ENCODE measurements around the gene PALMD. TPM values are rescaled to one million over a fixed set of nuclear protein-coding genes. Genes with fewer than 3 reads are reported as not detected.

Gene PALMD
- total and polyA plus RNA-seq, 3 donors from 2014 or later: 12.9 to 23.5 (median 14.1) TPM

GRCh38 chr1:99704356-99704816 is 58.5 kb downstream of the PALMD start:
- TF ChIP-seq POLR2A (IDR thresholded peaks at IDR 0.05): no peak
- no peak for TF ChIP-seq CTCF (IDR thresholded peaks at IDR 0.05)
- Histone ChIP-seq H3K27ac (no peak overlapping the region), H3K4me1 (peaks cover 7% of the 10 kb centered on the region), H3K4me3 (peak overlapping the region in 1 of 2 donors; percentile 41), H3K9me3 (no peaks in the 10 kb centered on the region), H3K27me3 (no peaks in the 10 kb centered on the region), H3K36me3 (ENCODE audit: low read depth, missing control alignments) (no peaks in the 10 kb centered on the region)
- DNase-seq: peak; percentile 23
- WGBS, 2 donors: 57 to 71% methylated on average over 15 to 17 of the region's 17 CpGs
- intact Hi-C loops (cut with DNase I; ENCODE audit: low total_unique reads): no loop called here

DNA sequence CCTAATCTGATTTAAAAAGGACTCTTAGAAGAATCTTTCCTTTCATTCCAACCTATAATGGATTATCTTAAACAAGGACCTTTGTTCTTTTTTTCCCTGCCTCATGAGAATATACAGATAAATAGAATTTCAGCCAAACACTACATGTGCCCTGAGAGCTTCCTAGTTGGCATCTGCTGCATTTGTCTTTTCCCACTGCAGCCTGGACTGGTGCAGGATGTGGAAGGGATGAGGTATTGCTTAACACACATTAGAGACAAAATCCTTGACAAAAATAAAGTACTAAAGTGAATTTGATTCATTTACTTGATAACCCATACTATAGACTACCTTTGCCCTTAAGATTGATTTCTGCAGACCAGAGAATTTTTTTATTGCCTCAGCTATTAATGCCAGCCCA is 59.5 kb downstream of the PALMD start:
- H3K9me3 ChIP-seq: no peaks in the 10 kb centered on the region
- no peak for DNase-seq
- H3K4me1 ChIP-seq: peaks cover 7% of the 10 kb centered on the region
- no peaks in the 10 kb centered on the region for H3K36me3 ChIP-seq (ENCODE audit: low read depth, missing control alignments)
- intact Hi-C loops (cut with DNase I; ENCODE audit: low total_unique reads): no loop called here
- H3K27ac ChIP-seq: no peak overlapping the region
- TF ChIP-seq POLR2A (IDR thresholded peaks at IDR 0.05) (no peak), CTCF (IDR thresholded peaks at IDR 0.05) (no peak)
- H3K27me3 ChIP-seq: no peaks in the 10 kb centered on the region
- no peak overlapping the region for H3K4me3 ChIP-seq

- intact Hi-C loops (cut with DNase I; ENCODE audit: low total_unique reads): no loop called here
- no peak overlapping the region for H3K27ac ChIP-seq
- DNase-seq: peak; percentile 92
- H3K9me3 ChIP-seq: no peaks in the 10 kb centered on the region
- peak; percentile 78 to 93 (median 92) for TF ChIP-seq CTCF (IDR thresholded peaks at IDR 0.05)
- TF ChIP-seq POLR2A (IDR thresholded peaks at IDR 0.05): no peak
- no peaks in the 10 kb centered on the region for H3K27me3 ChIP-seq
- 15 to 18% methylated on average over 4 of the region's 4 CpGs for WGBS, 2 donors
- H3K36me3 ChIP-seq (ENCODE audit: low read depth, missing control alignments): no peaks in the 10 kb centered on the region
- H3K4me3 ChIP-seq: no peak overlapping the region
- H3K4me1 ChIP-seq: peaks cover 7% of the 10 kb centered on the region
Observed at GRCh38 chr1:99707535-99708142, 61.7 kb downstream of the PALMD start.

DNA sequence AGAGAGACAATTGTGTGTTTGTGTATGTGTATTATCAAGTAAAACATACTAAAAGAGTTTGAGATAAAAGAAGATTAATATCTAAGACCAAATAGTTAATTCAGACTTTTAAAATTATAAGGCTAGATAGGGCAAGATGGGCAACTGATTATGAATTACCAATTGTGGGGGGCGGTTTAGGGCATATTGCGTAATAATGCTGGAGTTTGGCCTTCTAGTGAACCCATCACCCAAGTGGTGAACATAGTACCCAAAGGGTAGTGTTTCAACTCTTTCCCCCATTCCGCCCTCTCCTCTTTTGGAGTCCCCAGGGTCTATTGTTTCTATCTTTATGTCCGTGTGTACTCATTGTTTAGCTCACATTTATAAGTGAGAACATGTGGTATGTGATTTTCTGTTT is 65.1 kb downstream of the PALMD start:
- H3K4me3 ChIP-seq: no peak overlapping the region
- H3K27ac ChIP-seq: no peak overlapping the region
- no peaks in the 10 kb centered on the region for H3K27me3 ChIP-seq
- WGBS, 2 donors: 96% methylated on average over 4 of the region's 4 CpGs
- no peak for DNase-seq
- H3K36me3 ChIP-seq (ENCODE audit: low read depth, missing control alignments): no peaks in the 10 kb centered on the region
- intact Hi-C loops (cut with DNase I; ENCODE audit: low total_unique reads): no loop called here
- no peaks in the 10 kb centered on the region for H3K4me1 ChIP-seq
- no peaks in the 10 kb centered on the region for H3K9me3 ChIP-seq
- TF ChIP-seq POLR2A (IDR thresholded peaks at IDR 0.05) (no peak), CTCF (IDR thresholded peaks at IDR 0.05) (no peak)

DNA sequence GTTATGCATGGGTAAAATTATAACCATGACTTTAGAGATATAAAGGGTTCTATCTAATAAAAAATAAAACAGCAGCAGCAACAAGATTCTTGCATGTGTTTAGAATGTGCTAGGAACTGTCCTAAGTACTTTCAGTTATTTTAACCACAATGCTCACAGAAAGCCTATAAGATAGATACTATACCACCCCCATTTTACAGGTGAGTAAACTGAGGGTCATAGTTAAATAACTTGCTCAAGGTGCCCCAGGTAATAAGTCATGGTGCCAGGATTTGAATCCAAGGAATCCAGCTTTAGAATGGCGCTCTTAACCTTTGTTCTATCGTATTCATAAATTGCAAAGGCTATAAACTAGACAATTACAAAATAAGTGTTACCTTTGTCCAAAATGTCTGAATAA is 67.1 kb downstream of the PALMD start:
- no peaks in the 10 kb centered on the region for H3K36me3 ChIP-seq (ENCODE audit: low read depth, missing control alignments)
- intact Hi-C loops (cut with DNase I; ENCODE audit: low total_unique reads): no loop called here
- 90 to 100% methylated on average over 2 of the region's 2 CpGs for WGBS, 2 donors

More for the DNA sequence above, 67.1 kb downstream of the PALMD start:
- no peak overlapping the region for H3K27ac ChIP-seq
- H3K9me3 ChIP-seq: no peaks in the 10 kb centered on the region
- DNase-seq: no peak
- no peaks in the 10 kb centered on the region for H3K4me1 ChIP-seq
- no peak for TF ChIP-seq POLR2A (IDR thresholded peaks at IDR 0.05)
- TF ChIP-seq CTCF (IDR thresholded peaks at IDR 0.05): no peak
- no peaks in the 10 kb centered on the region for H3K27me3 ChIP-seq
- H3K4me3 ChIP-seq: no peak overlapping the region
